ENCODE results near the gene ZWILCH.
"Not testable (repeated sequence)": the region's sequence is repeated elsewhere in the genome, so short reads cannot be mapped to it uniquely, and the experiment has no call there.

The ZWILCH gene

DNA sequence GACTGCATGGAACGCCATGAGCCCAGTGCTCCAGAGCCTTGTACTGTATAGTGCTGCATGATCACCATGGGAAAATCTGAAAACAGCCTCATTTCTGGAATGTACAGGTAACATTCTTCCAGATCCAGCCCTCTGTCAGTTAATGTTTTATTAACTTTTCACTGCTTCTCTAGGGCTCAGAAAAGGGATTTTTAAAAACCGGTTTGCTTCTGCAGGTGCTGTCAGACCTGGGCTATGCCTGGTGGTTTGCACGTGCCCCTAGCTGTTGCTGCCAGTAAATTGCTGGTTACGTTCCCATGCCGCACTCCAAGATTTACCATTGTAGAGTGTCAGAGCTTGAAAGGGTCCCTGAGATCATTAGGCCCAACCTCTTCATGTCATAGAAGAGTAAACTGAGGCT lies 16.6 kb upstream of the ZWILCH start:
- no peak for DNase-seq (ENCODE audit: low read depth in 2 of 2)

DNA sequence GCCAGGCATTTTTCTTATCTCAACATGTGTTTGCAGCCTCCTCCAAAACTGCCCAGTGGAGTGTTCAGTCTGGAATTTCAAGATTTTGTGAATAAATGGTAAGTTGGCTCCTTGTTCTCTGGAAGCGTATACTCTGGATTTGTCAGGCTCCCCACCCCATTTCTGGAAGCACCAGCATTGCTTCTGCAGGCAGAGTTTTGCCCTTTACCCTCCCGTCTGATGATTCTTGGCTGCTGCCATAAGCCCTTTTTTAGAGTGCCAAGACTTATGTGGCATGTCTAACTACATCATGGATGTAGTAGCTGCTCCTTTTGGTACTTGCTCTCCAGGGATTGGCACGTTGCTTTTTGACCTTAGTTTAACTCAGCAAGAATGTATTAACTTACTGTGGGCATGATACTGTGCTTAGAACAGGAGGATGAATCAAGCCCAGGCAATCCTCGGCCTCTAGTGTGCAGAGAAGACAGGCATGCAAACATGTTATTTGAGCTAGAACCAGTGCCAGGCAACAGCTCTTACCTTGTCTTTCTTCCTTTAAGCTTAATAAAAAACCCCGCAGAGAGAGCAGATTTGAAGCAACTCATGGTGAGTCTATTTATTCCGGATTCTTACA lies 15.8 kb upstream of the ZWILCH start:
- no peak for DNase-seq (ENCODE audit: low read depth in 2 of 2)

DNA sequence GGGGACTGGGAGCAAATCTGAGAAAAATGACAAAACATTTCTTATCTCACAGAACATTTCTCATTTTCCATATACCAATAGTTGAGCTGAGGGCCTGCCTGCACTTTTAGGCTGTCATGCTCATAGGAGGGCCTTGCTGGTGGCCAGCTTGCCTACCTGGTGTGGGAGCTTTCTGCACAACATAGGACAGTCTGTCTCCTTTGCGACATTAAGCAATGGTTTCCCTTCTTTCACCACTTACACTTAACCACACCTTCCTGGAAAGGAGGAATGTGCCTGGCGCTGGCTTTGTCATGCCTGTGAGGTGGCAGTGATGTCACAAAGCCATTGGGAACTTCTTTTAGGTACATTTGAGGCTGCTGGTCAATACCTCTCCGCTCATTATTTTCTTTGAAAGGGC lies 13.3 kb upstream of the ZWILCH start:
- DNase-seq (ENCODE audit: low read depth in 2 of 2): no peak

DNA sequence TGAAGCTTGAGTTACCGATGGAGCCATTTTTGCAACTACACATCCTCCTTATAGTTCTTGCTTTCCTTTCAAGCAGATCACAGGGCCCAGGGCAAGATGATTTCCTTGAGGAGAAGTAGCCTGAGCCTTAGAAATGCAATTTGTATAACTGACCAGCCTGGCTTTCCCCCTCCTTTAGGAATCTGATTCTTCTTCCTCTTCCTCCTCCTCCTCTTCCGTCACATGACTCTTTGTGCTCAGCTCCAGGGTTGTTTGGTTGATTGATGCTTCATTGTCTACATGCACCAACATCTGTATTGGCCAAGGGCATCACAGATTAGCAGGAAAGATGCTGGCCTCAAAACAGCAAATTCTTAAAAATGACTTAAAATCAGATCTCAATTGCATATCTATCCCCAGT lies 10.9 kb upstream of the ZWILCH start:
- no peak for DNase-seq (ENCODE audit: low read depth in 2 of 2)

DNA sequence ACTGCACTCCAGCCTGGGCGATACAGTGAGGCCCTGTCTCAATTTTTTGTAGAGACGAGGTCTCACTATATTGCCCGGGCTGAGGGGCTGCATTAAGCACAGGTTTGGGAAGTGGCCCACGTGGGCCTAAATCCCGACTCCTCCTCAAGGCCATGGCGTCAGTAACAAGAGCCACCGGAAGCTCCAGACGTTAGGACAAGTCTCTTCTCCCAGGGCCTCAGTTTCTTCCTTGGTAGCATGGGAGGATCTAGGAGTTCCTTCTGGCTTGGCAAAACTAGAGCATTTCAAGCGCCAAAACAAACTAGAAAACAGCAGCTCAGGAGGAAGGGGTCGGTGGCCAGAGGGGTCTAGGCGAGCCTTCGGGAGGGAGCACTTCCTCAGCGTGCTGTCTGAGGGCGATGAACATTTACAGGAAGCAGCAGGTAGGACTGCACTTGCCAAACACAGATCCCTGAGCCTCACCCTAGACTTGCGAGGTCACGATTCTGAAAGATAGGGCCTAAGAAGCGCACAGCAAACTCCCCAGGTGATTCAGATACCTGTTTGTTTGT lies 8.1 kb upstream of the ZWILCH start:
- DNase-seq (ENCODE audit: low read depth in 2 of 2): no peak

DNA sequence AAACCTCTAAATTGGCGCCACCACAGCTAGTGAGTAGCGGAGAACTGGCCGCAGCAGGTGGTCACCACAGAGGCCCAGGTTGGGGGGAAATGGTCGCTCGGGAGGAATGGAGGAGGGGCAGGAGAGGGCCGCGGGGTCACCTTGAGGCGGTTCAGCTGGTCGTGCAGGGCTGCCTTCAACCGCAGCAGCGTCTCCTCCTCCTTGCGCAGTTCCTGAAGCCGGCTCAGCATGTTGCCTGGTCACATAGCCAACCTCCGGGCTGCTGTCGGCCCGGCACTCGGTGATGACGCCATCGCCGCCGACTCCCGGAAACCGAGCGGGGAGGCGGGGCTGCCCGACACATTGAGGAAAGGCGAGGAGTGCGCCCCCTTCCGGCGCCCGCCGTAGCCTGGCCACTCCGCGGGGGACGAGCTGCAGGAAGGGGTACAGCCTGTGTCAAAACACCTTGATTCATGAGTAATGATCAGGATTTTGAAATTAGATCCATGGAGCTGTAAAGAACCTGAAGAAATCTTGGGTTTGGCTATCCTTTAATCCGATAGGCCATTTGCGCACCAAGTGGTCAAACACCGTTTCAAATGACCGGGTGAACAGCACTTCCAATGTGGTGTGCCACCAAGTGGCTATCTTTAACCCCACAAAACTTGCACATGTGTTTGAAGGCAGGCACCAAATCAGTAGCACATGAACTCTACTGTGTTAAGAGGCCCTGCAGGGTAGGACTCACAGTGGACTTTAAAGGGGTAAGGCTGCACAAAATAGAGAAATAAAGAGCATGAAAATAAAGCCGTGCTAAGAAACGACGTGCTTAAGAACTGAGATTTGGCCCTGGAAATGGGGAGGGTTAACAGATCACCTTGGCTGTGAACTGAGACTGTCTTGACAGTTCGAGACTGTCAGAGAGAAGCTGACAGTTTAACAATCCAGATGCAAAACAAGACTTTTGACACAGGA lies 7.3 kb upstream of the ZWILCH start, which contains the start of gene SNAPC5:
TSS of gene SNAPC5 (minus strand) at position 261 of the 954 bp plus-strand sequence. CDS start at position 230, 31 bp downstream.
- DNase-seq (ENCODE audit: low read depth in 2 of 2): peak; percentile 97 to 98

DNA sequence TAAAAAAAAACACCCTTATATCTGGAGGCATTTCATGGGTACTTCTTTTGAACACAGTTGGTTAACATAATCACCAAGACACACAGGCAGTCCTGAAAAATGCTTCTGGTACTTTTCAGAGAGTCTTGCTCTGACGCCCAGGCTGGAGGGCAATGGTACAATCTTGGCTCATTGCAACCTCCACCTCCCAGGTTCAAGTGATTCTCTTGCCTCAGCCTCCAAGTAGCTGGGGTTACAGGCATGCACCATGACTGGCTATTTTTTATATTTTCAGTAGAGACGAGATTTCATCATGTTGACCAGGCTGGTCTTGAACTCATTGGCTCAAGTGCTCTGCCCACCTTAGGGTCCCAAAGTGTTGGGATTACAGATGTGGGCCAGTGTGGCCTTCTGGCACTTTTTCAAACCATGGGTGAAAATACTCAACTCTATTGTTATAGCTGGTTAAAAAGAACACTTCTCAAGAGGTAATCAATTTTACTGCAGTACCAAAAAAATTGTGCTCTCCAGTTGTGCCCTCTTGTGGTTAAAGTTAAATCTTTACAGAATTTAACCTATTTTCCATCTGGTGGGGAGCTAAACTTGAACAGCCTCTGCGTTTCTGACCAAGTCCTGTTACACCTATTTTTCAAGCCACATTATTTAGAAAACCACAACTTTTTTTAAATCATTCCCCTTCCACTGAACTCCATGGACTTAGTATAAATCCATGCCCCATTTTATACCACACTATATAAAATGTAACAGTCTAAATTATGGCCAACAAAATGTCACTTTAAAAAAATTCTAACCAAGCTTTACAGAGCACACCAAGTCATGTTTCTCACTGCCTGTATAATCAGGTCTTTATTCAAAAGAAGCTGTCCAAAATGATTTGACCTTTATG lies 6.4 kb upstream of the ZWILCH start:
- no peak for DNase-seq (ENCODE audit: low read depth in 2 of 2)

DNA sequence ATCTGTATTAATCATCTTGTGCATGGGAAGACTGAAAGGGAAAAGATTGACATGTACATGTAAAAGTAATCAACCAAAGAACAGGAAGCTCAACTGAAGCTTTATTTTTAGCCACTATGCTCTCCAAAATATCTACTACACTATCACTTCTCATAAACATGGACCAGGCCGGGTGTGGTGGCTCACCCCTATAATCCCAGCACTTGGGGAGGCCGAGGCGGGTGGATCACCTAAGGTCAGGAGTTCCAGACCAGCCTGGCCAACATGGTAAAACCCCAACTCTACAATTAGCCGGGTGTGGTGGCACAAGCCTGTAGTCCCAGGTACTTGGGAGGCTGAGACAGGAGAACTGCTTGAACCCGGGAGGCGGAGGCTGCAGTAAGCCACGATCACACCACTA lies 4.8 kb upstream of the ZWILCH start:
- DNase-seq (ENCODE audit: low read depth in 2 of 2): not testable (repeated sequence)

DNA sequence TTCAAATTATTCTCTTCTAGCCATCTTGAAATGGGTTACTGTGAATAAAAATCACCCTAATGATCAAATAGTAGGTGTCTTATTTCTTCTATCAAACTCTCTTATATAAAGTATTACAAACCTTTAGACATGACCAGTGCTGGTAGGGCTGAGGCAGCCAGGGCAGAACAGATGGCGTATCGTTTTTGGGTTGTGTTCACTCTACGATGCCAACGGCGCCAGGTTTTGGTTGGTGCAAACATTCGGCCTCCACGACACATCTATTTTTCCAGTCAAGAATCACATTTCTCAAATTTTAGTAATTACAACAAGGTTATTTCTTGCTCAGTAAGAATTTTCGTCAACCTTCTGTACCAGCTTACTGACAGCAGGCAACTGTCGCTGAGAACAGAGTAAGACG lies 2.6 kb upstream of the ZWILCH start:
- no peak for DNase-seq (ENCODE audit: low read depth in 2 of 2)

DNA sequence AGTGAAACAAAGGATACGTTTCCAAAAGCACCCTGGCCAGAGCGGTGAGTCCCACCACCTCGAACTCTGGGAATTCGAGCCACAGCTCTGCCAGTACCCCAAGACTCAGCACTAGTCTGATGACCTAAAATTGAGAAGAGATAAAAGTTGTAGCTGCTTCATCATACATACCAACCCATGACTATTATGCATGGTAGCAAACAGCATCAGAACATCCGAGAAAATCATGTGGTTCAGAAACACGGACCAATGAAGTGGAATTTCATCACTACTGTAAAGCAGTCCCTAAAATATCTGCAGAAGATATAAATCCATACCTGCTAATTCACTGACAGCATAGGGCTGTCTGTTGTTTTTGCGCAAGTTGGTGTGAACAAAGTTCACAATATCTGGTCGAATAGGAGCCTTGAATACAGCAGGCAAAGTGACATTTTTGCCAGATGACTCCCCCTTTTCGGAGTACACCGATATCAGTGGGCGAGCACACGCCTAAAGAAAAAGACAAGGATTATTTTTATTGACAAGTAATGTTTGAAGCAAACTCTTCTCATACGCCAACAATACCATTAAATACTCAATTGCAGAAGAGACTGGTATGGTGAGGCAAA lies 2.0 kb upstream of the ZWILCH start:
- not testable (repeated sequence) for DNase-seq (ENCODE audit: low read depth in 2 of 2)

DNA sequence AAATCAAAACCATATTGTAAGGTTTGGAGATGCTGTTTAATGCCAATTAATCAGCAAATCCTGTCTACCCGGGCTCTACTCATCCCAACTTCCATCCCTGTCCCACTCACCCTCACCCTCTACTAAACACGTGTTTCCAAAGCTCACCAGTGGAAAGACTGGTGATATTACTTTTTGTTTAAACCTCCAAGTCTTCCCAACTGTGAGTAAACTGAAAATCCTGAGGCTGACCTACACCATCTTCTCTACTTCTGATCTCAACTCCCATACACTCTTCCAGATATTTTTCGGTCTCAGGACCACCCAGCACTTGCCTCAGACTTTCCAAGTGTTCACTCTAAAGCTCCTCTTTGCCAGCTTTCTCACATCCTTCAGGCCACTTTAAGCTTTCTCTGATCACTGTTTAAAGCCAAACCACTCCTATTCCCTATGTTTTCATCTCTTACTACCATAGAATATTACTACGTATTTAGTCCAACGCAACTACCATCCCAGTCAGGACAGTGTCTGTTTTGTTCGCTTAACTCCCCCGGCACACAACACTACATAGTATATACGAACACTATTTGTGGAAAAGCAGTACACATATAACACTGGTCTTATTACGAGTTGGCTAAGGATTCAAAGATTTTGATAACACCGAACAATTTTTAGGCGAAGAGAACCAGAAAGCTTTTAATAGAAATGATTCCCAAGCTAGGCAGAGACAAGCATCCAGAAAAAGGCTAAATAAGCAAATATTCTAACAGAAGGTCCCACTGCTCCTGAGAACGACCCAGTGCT lies 1.2 kb upstream of the ZWILCH start:
- DNase-seq (ENCODE audit: low read depth in 2 of 2): no peak

DNA sequence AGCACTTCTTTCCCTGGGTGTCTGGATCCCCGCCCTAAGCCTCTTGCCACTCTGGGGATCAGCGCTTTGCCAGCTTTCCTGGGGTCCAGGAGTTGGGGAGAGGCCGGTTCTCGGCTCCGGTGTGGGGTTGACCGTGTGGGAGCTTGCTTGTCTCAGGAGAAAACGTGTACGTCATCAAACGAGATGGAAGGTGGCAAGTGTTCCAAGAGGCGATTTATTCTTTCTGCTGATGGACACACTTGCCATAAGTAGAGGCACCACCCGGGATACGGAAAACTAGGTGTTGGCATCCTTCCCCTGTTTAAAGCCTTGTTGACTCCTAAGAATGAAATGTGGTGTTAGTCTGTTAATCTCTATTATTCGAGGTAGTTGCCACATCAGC lies 295 bp downstream of the ZWILCH start:
- DNase-seq (ENCODE audit: low read depth in 2 of 2): no peak

DNA sequence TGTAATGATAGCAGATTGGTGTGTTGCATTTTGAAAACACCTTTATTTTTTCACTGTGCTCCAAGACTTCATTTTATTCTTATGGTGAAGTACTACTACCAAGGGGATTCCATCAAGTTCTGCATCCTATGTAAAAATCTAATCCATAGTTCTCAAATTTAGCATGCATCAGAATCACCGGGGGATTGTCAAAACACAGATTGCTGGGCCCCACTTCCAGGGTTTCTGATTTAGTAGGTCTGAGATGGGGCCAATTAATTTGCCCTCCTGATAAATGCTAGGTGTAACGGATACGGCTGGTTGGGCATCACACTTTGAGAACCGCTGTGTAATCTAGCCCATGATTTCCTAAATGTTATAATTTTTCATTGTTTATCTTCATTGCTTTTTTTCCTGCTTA lies 692 bp downstream of the ZWILCH start:
- DNase-seq (ENCODE audit: low read depth in 2 of 2): no peak

DNA sequence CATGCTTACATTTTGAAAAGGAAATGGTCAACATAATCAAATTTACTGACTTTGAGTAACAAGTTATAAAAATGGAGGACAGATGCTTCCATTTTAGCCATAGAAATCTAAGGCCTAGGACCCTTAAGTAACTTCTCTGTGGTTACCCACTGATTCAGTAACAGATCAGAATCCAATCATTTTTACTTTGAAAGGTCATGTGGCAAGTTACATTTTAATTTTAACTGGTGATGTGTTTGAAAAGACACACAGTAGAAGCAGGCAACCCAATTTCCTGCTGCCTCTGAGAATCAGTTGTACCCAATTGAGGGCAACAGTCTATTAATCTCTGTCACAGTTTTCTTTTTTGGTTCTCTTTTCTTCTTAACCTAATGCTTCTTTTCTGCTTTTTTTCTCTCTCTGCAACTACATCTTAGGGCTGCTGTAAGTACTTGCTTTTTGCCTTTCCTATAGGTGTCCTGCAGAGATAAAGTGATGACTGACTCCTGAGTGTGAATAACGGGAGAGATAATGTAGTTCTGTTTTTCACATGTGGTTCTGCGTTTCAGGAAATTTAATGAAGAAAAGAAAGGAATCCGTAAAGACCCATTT lies 3.3 kb downstream of the ZWILCH start:
- no peak for DNase-seq (ENCODE audit: low read depth in 2 of 2)

DNA sequence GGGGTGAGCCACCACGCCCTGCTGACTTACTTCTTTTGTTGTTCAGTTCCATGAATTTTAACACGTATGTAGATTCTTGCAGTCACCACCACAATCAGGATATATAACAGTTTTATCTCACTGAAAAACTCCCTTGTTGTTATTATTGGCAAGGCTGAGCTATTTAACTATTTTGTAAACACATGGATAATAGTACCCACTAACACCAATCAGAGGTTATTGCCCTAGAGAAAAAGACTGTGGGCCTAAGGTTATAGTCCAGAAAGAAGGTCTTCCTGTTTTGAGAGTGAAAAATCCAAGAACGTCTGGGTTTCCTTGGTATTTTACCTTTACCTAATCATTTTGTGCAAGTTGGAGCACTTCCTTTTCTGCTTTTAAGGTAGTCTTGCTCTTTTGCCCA lies 9.5 kb downstream of the ZWILCH start:
- no peak for DNase-seq (ENCODE audit: low read depth in 2 of 2)

DNA sequence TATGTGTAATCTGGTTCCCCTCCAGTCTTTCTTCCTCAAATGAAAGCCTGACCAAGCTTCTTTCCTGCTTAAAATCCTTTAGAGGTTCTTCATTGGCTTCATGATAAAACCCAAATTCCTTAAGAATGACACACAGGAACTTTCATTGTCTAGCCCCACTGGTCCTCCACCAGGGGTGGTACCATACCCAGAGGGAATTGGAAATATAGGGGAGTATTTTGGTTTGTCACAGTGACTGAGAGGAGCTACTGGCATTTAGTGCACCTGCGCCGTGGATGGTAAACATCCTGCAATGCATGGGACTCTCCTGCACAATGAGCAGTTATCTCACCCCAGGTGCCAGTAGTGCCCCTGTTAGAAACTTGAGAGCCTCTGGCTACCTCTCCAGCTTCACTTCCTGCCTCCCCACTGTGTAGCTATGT lies 10.8 kb downstream of the ZWILCH start:
- no peak for DNase-seq (ENCODE audit: low read depth in 2 of 2)

DNA sequence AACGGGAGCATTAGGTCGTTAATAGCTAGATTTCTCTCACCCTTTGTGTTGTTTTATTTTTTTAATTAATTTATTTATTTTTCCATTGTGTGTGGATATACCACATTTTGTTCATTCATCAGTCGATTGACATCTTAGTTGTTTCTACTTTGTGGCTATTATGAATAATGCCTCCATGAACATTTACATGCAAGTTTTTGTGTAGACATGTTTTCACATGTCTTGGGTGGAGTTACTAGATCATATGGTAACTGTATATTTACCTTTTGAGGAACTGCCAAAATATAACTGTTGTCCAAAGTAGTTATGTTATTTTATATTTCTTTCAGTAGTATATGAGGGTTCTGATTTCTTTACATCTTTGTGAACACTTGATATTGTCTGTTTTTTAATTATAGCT lies 18.8 kb downstream of the ZWILCH start:
- DNase-seq (ENCODE audit: low read depth in 2 of 2): no peak

DNA sequence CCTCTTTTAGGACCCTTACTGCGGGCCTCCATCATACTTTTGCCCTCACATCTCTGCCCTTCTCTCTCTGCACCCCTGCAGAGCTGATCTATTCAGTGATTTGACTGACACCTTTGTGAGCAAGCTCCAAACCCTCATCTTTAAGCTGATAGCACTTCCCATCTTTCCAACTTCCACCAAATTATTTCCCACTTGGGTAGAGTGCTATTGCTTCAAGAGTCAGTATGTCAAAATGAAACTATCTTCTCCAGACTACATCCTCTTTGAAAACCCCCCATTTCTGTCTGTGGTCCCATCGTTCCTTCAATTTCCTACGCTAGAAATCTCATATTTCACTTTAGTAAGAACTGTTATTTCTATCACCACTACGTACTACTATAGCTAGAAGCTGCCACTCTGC lies 19.7 kb downstream of the ZWILCH start:
- no peak for DNase-seq (ENCODE audit: low read depth in 2 of 2)

DNA sequence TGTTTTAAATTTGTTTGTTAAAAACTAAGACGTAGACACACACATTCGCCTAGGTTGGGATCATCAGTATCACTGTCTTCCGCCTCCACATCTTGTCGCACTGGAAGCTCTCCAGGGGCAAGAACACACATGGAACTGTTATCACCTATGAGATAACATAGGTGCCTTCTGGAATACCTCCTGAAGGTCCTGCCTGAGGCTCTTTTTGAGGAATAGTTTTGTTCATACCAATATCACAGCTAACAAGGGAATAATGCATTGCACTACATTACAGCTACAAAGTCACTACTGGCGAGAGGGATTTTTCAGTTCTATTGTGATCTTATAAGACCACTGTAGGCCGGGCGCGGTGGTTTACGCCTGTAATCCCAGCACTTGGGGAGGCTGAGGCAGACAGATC lies 29.9 kb downstream of the ZWILCH start:
- DNase-seq (ENCODE audit: low read depth in 2 of 2): no peak

DNA sequence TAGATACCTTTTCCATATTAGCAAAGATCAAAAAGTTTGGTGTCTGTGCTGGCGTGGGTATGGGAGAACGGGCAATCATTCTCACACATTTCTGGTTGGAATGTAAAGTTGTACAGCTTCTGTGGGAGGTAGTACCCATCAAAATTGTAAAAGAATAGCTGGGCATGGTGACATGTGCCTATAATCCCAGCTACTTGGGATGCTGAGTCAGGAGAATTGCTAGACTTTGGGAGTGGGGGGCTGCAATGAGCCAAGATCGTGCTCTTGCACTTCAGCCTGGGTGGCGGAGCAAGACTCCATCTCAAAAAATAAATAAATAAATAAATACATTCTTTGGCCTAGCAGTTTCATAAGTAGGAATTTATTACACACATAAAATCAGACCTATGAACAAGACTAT lies 37.8 kb downstream of the ZWILCH start:
- DNase-seq (ENCODE audit: low read depth in 2 of 2): no peak

Measured in stimulated activated CD4-positive, alpha-beta T cell treated with anti-CD3 and anti-CD28 coated beads, Interleukin-4, amount 100 ng/mL, for 48 hours (primary cell).